Spleen (tissue), 11 donors: ENCODE measurements around the gene ERAP2. TPM values are rescaled to one million over a fixed set of nuclear protein-coding genes. Genes with fewer than 3 reads are reported as not detected.

Experiments used
- DNase-seq: peaks from one replicate; pipeline ENCODE4 v3.0.0-alpha.2; 2020
- H3K27ac ChIP-seq, 8 donors: fragments of 200-600 bp; sonication (generic) in 7 of 8; 1 replicate in 4 of 8; 2 replicates in 4 of 8; pipeline versions ENCODE4 v1.5.0 to v1.8.0; 2016 to 2021; ENCODE audit warnings: inconsistent platforms in 4 of 8, mild to moderate bottlenecking in 4 of 8, moderate library complexity in 1 of 8
- H3K27me3 ChIP-seq, 7 donors: fragments of 200-600 bp; sonication (generic) in 6 of 7; replicated peaks in 1 of 7; 1 replicate in 4 of 7; 2 replicates in 3 of 7; pipeline versions ENCODE4 v1.5.0 to v1.8.0; 2016 to 2021; ENCODE audit warnings: inconsistent platforms in 3 of 7, mild to moderate bottlenecking in 1 of 7
- H3K36me3 ChIP-seq, 6 donors: fragments of 200-600 bp; sonication (generic) in 5 of 6; 1 replicate in 4 of 6; 2 replicates in 2 of 6; pipeline versions ENCODE4 v1.5.0 to v1.8.0; 2016 to 2021; ENCODE audit warnings: inconsistent platforms in 2 of 6
- H3K4me1 ChIP-seq, 6 donors: fragments of 200-600 bp; sonication (generic) in 5 of 6; 1 replicate in 3 of 6; 2 replicates in 3 of 6; pipeline versions ENCODE4 v1.5.0 to v1.8.0; 2016 to 2021; ENCODE audit warnings: inconsistent platforms in 3 of 6
- H3K4me3 ChIP-seq, 8 donors: fragments of 200-600 bp; sonication (generic) in 7 of 8; 1 replicate in 4 of 8; 2 replicates in 4 of 8; pipeline versions ENCODE4 v1.5.0 to v1.8.0; 2016 to 2021; ENCODE audit warnings: inconsistent platforms in 4 of 8, mild to moderate bottlenecking in 4 of 8, moderate library complexity in 2 of 8
- H3K9me3 ChIP-seq, 8 donors: fragments of 200-600 bp; sonication (generic) in 7 of 8; 1 replicate in 4 of 8; 2 replicates in 4 of 8; pipeline versions ENCODE4 v1.5.0 to v1.8.0; 2016 to 2021; ENCODE audit warnings: inconsistent platforms in 4 of 8
- POLR2A ChIP-seq, 3 donors: fragments of 450-650 bp; IDR thresholded peaks; one replicate each; pipeline ENCODE4 v1.5.1; 2017; ENCODE audit warnings: antibody characterized with exemption in 3 of 3, mild to moderate bottlenecking in 1 of 3
- POLR2AphosphoS5 ChIP-seq, 3 donors: sonication (generic); formaldehyde crosslinking; IDR thresholded peaks; one replicate each; pipeline ENCODE4 v1.5.1; 2017; ENCODE audit warnings: antibody characterized with exemption in 3 of 3
- WGBS, 5 donors: extraction: QIAGEN DNeasy Blood & Tissue Kit in 3 of 5; methylation state at CpG; one replicate each; pipeline versions ENCODE4 v1.1.5 to v1.1.7; 2013 to 2018; 5-methylcytosine and 5-hydroxymethylcytosine counted together
- intact Hi-C: fragments of 100-400 bp; cut with DNase I; formaldehyde crosslinking; loops from one replicate; pipeline ENCODE4 v1.15.0; 2023; ENCODE audit warnings: low total_unique reads
- polyA plus RNA-seq, 3 donors: library from polyadenylated mRNA; stranded (reverse); fragments of 200-250 nt; gene quantifications; one replicate each; pipeline ENCODE4 v1.2.1, GENCODE V29; 2013
- small RNA-seq, 4 donors: library from RNA; depleted of rRNA; stranded (forward); fragments of <200 nt; gene quantifications; one replicate each; pipeline ENCODE3, GENCODE V24; 2016
- total RNA-seq, 7 donors: library from RNA; depleted of rRNA in 3 of 7; stranded (reverse); fragments of >200 nt in 3 of 7; fragmentation: NEBNext Ultra II Directional in 4 of 7; extraction: Animal tissue kit (Norgen Biotek cat#: 25700) in 4 of 7; gene quantifications; one replicate each; pipeline versions ENCODE4 v1.1.0 to v1.2.1, GENCODE V29; 2016 to 2021
- TF ChIP-seq, protein P1 (sequence below), 11 experiments: fragments of 200-600 bp in 7 of 11; fragments of 450-650 bp in 4 of 11; sonication (generic) in 4 of 11; IDR thresholded peaks in 8 of 11; conservative IDR thresholded peaks in 3 of 11; 1 replicate in 7 of 11; 2 replicates in 4 of 11; pipeline versions ENCODE4 v1.4.0 to v1.8.0; 2016 to 2021; ENCODE audit warnings: antibody characterized with exemption in 11 of 11, inconsistent platforms in 4 of 11, mild to moderate bottlenecking in 1 of 11
- donor health status: healthy with polysubstance abuse.
- donor health status: DM: no; HTN: no; CAD: no; lungs with moderate emphysema.
- donor health status: DM: no; HTN: no; CAD: no.
- donor health status: Bipolar disorder and iron deficiency.
- donor health status: healthy.
- donor health status: DM: no; HTN: no; CAD: no.
- donor health status: DM: yes; HTN: yes; CAD: no.

ERAP2 gene
- total and polyA plus RNA-seq, 10 donors, result 10.6 to 91.8 (median 56.6) TPM

- peaks cover 24 to 98% (median 67%) of the 10 kb centered on the region in 6 donors for H3K4me1 ChIP-seq
- TF ChIP-seq POLR2AphosphoS5 (IDR thresholded peaks at IDR 0.05) (no peak), POLR2A (IDR thresholded peaks at IDR 0.05) (no peak)
- TF ChIP-seq, protein P1, sequence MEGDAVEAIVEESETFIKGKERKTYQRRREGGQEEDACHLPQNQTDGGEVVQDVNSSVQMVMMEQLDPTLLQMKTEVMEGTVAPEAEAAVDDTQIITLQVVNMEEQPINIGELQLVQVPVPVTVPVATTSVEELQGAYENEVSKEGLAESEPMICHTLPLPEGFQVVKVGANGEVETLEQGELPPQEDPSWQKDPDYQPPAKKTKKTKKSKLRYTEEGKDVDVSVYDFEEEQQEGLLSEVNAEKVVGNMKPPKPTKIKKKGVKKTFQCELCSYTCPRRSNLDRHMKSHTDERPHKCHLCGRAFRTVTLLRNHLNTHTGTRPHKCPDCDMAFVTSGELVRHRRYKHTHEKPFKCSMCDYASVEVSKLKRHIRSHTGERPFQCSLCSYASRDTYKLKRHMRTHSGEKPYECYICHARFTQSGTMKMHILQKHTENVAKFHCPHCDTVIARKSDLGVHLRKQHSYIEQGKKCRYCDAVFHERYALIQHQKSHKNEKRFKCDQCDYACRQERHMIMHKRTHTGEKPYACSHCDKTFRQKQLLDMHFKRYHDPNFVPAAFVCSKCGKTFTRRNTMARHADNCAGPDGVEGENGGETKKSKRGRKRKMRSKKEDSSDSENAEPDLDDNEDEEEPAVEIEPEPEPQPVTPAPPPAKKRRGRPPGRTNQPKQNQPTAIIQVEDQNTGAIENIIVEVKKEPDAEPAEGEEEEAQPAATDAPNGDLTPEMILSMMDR (IDR thresholded peaks at IDR 0.05 in 8 of 11, conservative IDR thresholded peaks at IDR 0.05 in 3 of 11), result no peak
- DNase-seq, result no peak
- H3K9me3 ChIP-seq, result no peaks in the 10 kb centered on the region
- no peak overlapping the region for H3K4me3 ChIP-seq
- peak overlapping the region in 1 of 8 donors; percentile 8 for H3K27ac ChIP-seq
- no peaks in the 10 kb centered on the region for H3K27me3 ChIP-seq
- WGBS, 5 donors, result 59 to 90% (median 76%) methylated on average over 1 of the region's 1 CpG
- intact Hi-C loops, result no loop called here
- peaks cover 0 to 6% (median 0%) of the 10 kb centered on the region in 6 donors for H3K36me3 ChIP-seq
Observed at GRCh38 chr5:96968074-96968473, 91.8 kb downstream of the ERAP2 start.

DNA sequence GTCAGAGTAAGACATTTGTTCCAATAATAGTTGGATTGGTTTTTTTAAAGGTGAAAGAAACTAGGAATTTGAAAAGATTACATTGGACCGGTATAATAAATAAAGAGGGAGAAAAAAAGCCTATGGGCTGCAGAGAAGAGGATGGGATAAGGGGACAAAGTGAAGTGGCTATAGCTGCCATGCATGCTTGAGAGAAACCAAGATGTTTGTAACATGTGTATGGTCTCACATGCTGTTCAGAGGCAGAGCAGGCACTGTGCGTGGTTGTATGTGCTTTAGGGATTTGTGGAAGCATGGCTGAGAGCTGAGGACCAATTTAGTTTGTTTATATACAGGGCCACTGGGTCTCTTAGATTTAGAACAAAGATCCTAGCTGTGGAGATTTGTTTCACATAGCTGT lies 92.3 kb downstream of the ERAP2 start:
- Histone ChIP-seq H3K9me3 (no peaks in the 10 kb centered on the region), H3K27me3 (no peaks in the 10 kb centered on the region), H3K4me1 (peaks cover 21 to 98% (median 67%) of the 10 kb centered on the region in 6 donors), H3K27ac (peak overlapping the region in 1 of 8 donors; percentile 8), H3K36me3 (peaks cover 0 to 6% (median 0%) of the 10 kb centered on the region in 6 donors), H3K4me3 (no peak overlapping the region)
- no peak for DNase-seq
- intact Hi-C loops, result no loop called here
- TF ChIP-seq POLR2AphosphoS5 (IDR thresholded peaks at IDR 0.05) (no peak), POLR2A (IDR thresholded peaks at IDR 0.05) (no peak)
- TF ChIP-seq, protein P1 (IDR thresholded peaks at IDR 0.05 in 8 of 11, conservative IDR thresholded peaks at IDR 0.05 in 3 of 11), result no peak
- 68 to 88% (median 77%) methylated on average over 2 of the region's 2 CpGs for WGBS, 5 donors

Small RNA genes lying within 50 kb of the gene (small RNA-seq; reads per million reads assigned to genes)
- gene RF00019, result 0 reads per million in 4 donors

Other genes starting within 250 kb of the ERAP2 start
- 100 to 1,000 TPM; 158 to 233 (median 197) TPM for gene CAST, start 214.1 kb upstream of the ERAP2 start, total RNA-seq
- 10 to 100 TPM; 30.0 to 48.3 (median 30.4) TPM for gene CAST, start 214.1 kb upstream of the ERAP2 start, polyA plus RNA-seq
- 10 to 100 TPM; 53.4 to 86.7 (median 71.1) TPM for gene ERAP1, start 68.6 kb upstream of the ERAP2 start, total RNA-seq
- gene ERAP1, start 68.6 kb upstream of the ERAP2 start, polyA plus RNA-seq, result 10 to 100 TPM in 1 of 3 donors, 1 to 10 TPM in 2; 7.3 to 12.3 (median 8.3) TPM
- gene LNPEP, start 59.6 kb downstream of the ERAP2 start, total RNA-seq, result 10 to 100 TPM; 62.4 to 82.2 (median 72.0) TPM
- 1 to 10 TPM; 8.5 to 9.7 (median 8.6) TPM for gene LNPEP, start 59.6 kb downstream of the ERAP2 start, polyA plus RNA-seq